SJSA1 (cell line): ENCODE data around the gene RASGRP1. TPM values are rescaled to one million over a fixed set of nuclear protein-coding genes. Genes with fewer than 3 reads are reported as not detected.

Experiments used
- DNase-seq, 2 experiments: peaks; one replicate each; pipeline ENCODE4 v3.0.0-alpha.2; 2015 to 2020; ENCODE audit warnings: low spot score in 2 of 2, low read depth in 1 of 2
- H3K27ac ChIP-seq: fragments of 250-450 bp; sonication (Bioruptor Pico); 2 replicates; pipeline ENCODE4 v1.5.1; 2020; ENCODE audit warnings: mild to moderate bottlenecking, moderate library complexity
- H3K27me3 ChIP-seq: fragments of 250-450 bp; sonication (Bioruptor Pico); replicated peaks from 2 replicates; pipeline ENCODE4 v1.5.1; 2020; ENCODE audit warnings: mild to moderate bottlenecking, moderate library complexity
- H3K36me3 ChIP-seq: fragments of 250-450 bp; sonication (Bioruptor Pico); 2 replicates; pipeline ENCODE4 v1.5.1; 2020; ENCODE audit warnings: mild to moderate bottlenecking
- H3K4me1 ChIP-seq: fragments of 250-450 bp; sonication (Bioruptor Pico); replicated peaks from 2 replicates; pipeline ENCODE4 v1.6.1; 2021; ENCODE audit warnings: mild to moderate bottlenecking
- H3K4me3 ChIP-seq: fragments of 250-450 bp; sonication (Bioruptor Pico); 2 replicates; pipeline ENCODE4 v1.5.1; 2020; ENCODE audit warnings: mild to moderate bottlenecking
- H3K9me3 ChIP-seq: fragments of 250-450 bp; sonication (Bioruptor Pico); replicated peaks from 2 replicates; pipeline ENCODE4 v1.5.1; 2020; ENCODE audit warnings: mild to moderate bottlenecking
- total RNA-seq: library from RNA; depleted of rRNA; stranded (reverse); fragments of >200 nt; shearing (Covaris generic); gene quantifications from 2 replicates; pipeline ENCODE4 v1.2.3, GENCODE V29; 2014

The RASGRP1 gene
- total RNA-seq, 1 experiment from 2014 or later = not detected

GRCh38 chr15:38496151-38496550 is 68.5 kb downstream of the RASGRP1 start:
- Histone ChIP-seq H3K36me3 (no peaks in the 10 kb centered on the region), H3K27me3 (no peaks in the 10 kb centered on the region), H3K27ac (no peak overlapping the region), H3K4me1 (peaks cover 10% of the 10 kb centered on the region), H3K4me3 (no peak overlapping the region), H3K9me3 (no peaks in the 10 kb centered on the region)
- no peak for DNase-seq

- DNase-seq = peak in 1 of 2 experiments; percentile 86
- Histone ChIP-seq H3K27me3 (no peaks in the 10 kb centered on the region), H3K27ac (peak overlapping the region; percentile 92), H3K36me3 (peaks cover 14% of the 10 kb centered on the region), H3K4me1 (peaks cover 47% of the 10 kb centered on the region), H3K4me3 (no peak overlapping the region), H3K9me3 (no peaks in the 10 kb centered on the region)
These were observed 74.2 kb downstream of the RASGRP1 start for GRCh38 chr15:38490242-38490922.

GRCh38 chr15:38487378-38487777 is 77.2 kb downstream of the RASGRP1 start:
- Histone ChIP-seq H3K27me3 (no peaks in the 10 kb centered on the region), H3K27ac (no peak overlapping the region)
- DNase-seq = no peak

GRCh38 chr15:38486936-38487335 is 77.7 kb downstream of the RASGRP1 start:
- Histone ChIP-seq H3K27ac (no peak overlapping the region), H3K4me3 (no peak overlapping the region), H3K27me3 (no peaks in the 10 kb centered on the region), H3K4me1 (peaks cover 45% of the 10 kb centered on the region), H3K36me3 (peaks cover 30% of the 10 kb centered on the region), H3K9me3 (no peaks in the 10 kb centered on the region)
- DNase-seq = peak in 1 of 2 experiments; percentile 32

More at GRCh38 chr15:38487378-38487777, 77.2 kb downstream of the RASGRP1 start:
- Histone ChIP-seq H3K36me3 (peaks cover 26% of the 10 kb centered on the region), H3K4me1 (peaks cover 47% of the 10 kb centered on the region), H3K9me3 (no peaks in the 10 kb centered on the region), H3K4me3 (no peak overlapping the region)

GRCh38 chr15:38482572-38482971 is 82.0 kb downstream of the RASGRP1 start:
- Histone ChIP-seq H3K36me3 (peaks cover 46% of the 10 kb centered on the region), H3K9me3 (no peaks in the 10 kb centered on the region), H3K4me1 (peaks cover 12% of the 10 kb centered on the region), H3K4me3 (no peak overlapping the region), H3K27me3 (no peaks in the 10 kb centered on the region), H3K27ac (no peak overlapping the region)
- no peak for DNase-seq

GRCh38 chr15:38481761-38482160 is 82.9 kb downstream of the RASGRP1 start:
- peaks cover 41% of the 10 kb centered on the region for H3K36me3 ChIP-seq
- H3K4me3 ChIP-seq = no peak overlapping the region
- H3K4me1 ChIP-seq = peaks cover 4% of the 10 kb centered on the region
- no peaks in the 10 kb centered on the region for H3K9me3 ChIP-seq
- H3K27ac ChIP-seq = no peak overlapping the region
- DNase-seq = no peak
- H3K27me3 ChIP-seq = no peaks in the 10 kb centered on the region

GRCh38 chr15:38481113-38481512 is 83.5 kb downstream of the RASGRP1 start:
- no peaks in the 10 kb centered on the region for H3K9me3 ChIP-seq
- no peak overlapping the region for H3K4me3 ChIP-seq
- H3K4me1 ChIP-seq = no peaks in the 10 kb centered on the region
- H3K27ac ChIP-seq = no peak overlapping the region
- peaks cover 40% of the 10 kb centered on the region for H3K36me3 ChIP-seq
- no peaks in the 10 kb centered on the region for H3K27me3 ChIP-seq
- DNase-seq = no peak

- H3K27me3 ChIP-seq = no peaks in the 10 kb centered on the region
- H3K36me3 ChIP-seq = peaks cover 46% of the 10 kb centered on the region
- DNase-seq = no peak
- no peak overlapping the region for H3K27ac ChIP-seq
- no peaks in the 10 kb centered on the region for H3K9me3 ChIP-seq
- no peaks in the 10 kb centered on the region for H3K4me1 ChIP-seq
- H3K4me3 ChIP-seq = no peak overlapping the region
These were observed 84.9 kb downstream of the RASGRP1 start for GRCh38 chr15:38479756-38480155.

- Histone ChIP-seq H3K36me3 (peaks cover 51% of the 10 kb centered on the region), H3K9me3 (no peaks in the 10 kb centered on the region), H3K27ac (no peak overlapping the region), H3K4me1 (no peaks in the 10 kb centered on the region), H3K27me3 (no peaks in the 10 kb centered on the region), H3K4me3 (no peak overlapping the region)
- no peak for DNase-seq
These were observed 85.3 kb downstream of the RASGRP1 start for GRCh38 chr15:38479266-38479665.

GRCh38 chr15:38477637-38478036 is 87.0 kb downstream of the RASGRP1 start:
- H3K36me3 ChIP-seq = peaks cover 50% of the 10 kb centered on the region
- no peaks in the 10 kb centered on the region for H3K4me1 ChIP-seq
- H3K4me3 ChIP-seq = no peak overlapping the region
- H3K9me3 ChIP-seq = no peaks in the 10 kb centered on the region
- no peak overlapping the region for H3K27ac ChIP-seq
- no peak for DNase-seq
- no peaks in the 10 kb centered on the region for H3K27me3 ChIP-seq

- no peak overlapping the region for H3K4me3 ChIP-seq
- no peaks in the 10 kb centered on the region for H3K27me3 ChIP-seq
- H3K27ac ChIP-seq = no peak overlapping the region
- H3K4me1 ChIP-seq = no peaks in the 10 kb centered on the region
- no peaks in the 10 kb centered on the region for H3K9me3 ChIP-seq
- peaks cover 35% of the 10 kb centered on the region for H3K36me3 ChIP-seq
- no peak for DNase-seq
These were observed 88.5 kb downstream of the RASGRP1 start for GRCh38 chr15:38476120-38476519.

- peaks cover 32% of the 10 kb centered on the region for H3K36me3 ChIP-seq
- H3K4me3 ChIP-seq = no peak overlapping the region
- no peaks in the 10 kb centered on the region for H3K9me3 ChIP-seq
- no peak overlapping the region for H3K27ac ChIP-seq
- no peaks in the 10 kb centered on the region for H3K27me3 ChIP-seq
- H3K4me1 ChIP-seq = no peaks in the 10 kb centered on the region
- DNase-seq = no peak
These were observed 89.3 kb downstream of the RASGRP1 start for GRCh38 chr15:38475361-38475760.

GRCh38 chr15:38474155-38474757 is 90.4 kb downstream of the RASGRP1 start:
- DNase-seq = peak in 1 of 2 experiments; percentile 56
- Histone ChIP-seq H3K9me3 (no peaks in the 10 kb centered on the region), H3K4me1 (no peaks in the 10 kb centered on the region)

GRCh38 chr15:38471974-38472373 is 92.6 kb downstream of the RASGRP1 start:
- no peak overlapping the region for H3K4me3 ChIP-seq

More at GRCh38 chr15:38474155-38474757, 90.4 kb downstream of the RASGRP1 start:
- no peaks in the 10 kb centered on the region for H3K27me3 ChIP-seq
- peaks cover 30% of the 10 kb centered on the region for H3K36me3 ChIP-seq
- H3K4me3 ChIP-seq = no peak overlapping the region
- H3K27ac ChIP-seq = no peak overlapping the region

More at GRCh38 chr15:38471974-38472373, 92.6 kb downstream of the RASGRP1 start:
- Histone ChIP-seq H3K4me1 (no peaks in the 10 kb centered on the region), H3K9me3 (no peaks in the 10 kb centered on the region), H3K27ac (no peak overlapping the region), H3K36me3 (peaks cover 22% of the 10 kb centered on the region), H3K27me3 (no peaks in the 10 kb centered on the region)
- no peak for DNase-seq
